Measurements from ENCODE around the gene HOXC12. TPM values are rescaled to one million over a fixed set of nuclear protein-coding genes. Genes with fewer than 3 reads are reported as not detected.

The HOXC12 gene
- total RNA-seq, 6 experiments from 2014 or later, result not detected

DNA sequence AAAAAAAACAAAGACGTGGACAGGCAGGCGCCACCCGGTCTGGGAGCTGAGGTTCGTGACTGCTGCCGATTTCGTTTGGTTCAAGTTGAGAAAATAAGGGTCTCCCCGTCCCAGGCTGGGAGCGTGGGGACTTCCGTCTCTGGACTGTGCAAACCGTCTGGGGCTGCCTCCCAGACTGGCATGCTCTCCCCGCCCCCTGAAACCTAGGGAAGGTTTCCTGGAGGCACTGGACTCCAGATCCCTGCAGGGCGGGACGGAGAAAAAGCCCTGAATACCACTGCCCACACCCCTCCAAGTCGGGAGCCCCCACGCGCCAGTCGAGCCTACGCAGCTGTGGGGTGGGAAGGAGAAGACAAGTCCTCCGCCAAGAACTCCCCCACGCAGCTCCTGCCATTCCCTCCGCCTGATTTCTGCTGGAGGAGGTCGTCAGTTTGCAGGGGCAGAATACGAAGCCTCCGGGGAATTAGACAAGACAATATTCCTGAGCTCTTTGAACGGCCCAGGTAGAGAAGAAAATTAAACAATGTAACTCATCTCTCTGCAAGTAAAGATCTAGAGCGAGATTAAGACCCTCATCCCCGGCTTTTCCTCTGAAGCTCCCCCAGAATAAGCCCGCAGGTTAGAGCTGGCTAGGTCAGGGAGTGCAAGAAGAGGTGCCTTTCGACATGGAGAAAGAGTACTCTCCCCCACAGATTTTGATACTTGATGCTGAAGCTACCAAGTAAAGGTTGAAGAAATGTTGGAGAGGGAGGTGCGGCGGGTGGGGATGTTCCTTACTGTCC, 26.5 kb upstream of the HOXC12 start:
- H3K4me1 Mint-ChIP-seq (ENCODE audit: low read depth), result no peaks in the 10 kb centered on the region
- H3K36me3 Mint-ChIP-seq (ENCODE audit: low read depth), result no peaks in the 10 kb centered on the region
- H3K27me3 Mint-ChIP-seq (ENCODE audit: insufficient read depth), result peaks cover 72% of the 10 kb centered on the region
- H3K27ac Mint-ChIP-seq, result no peak overlapping the region
- TF ChIP-seq, protein P1, sequence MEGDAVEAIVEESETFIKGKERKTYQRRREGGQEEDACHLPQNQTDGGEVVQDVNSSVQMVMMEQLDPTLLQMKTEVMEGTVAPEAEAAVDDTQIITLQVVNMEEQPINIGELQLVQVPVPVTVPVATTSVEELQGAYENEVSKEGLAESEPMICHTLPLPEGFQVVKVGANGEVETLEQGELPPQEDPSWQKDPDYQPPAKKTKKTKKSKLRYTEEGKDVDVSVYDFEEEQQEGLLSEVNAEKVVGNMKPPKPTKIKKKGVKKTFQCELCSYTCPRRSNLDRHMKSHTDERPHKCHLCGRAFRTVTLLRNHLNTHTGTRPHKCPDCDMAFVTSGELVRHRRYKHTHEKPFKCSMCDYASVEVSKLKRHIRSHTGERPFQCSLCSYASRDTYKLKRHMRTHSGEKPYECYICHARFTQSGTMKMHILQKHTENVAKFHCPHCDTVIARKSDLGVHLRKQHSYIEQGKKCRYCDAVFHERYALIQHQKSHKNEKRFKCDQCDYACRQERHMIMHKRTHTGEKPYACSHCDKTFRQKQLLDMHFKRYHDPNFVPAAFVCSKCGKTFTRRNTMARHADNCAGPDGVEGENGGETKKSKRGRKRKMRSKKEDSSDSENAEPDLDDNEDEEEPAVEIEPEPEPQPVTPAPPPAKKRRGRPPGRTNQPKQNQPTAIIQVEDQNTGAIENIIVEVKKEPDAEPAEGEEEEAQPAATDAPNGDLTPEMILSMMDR (IDR thresholded peaks at IDR 0.05), result no peak
- no peak for DNase-seq
- no peaks in the 10 kb centered on the region for H3K9me3 Mint-ChIP-seq
- H3K4me3 Mint-ChIP-seq, result no peak overlapping the region

DNA sequence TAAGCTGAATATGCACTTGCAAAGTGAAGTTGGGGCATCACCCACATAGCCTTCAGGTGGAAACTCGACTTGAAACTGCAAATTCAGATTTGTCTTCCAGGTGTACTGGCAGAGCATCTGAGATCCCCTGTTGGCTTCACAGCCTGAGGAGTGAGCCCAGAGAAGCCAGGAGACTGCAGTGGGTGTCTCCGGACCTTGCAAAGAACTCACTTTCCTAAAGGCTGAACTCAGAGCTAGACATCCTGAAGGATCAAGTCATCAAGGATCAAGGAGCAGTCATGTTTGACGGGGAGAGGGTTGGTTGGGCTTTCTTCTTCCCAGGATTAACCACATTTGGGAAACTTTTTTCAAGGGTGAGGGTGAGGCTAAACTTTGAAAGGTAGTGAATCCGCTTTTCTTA, 25.2 kb upstream of the HOXC12 start:
- no peak overlapping the region for H3K4me3 Mint-ChIP-seq
- peaks cover 76% of the 10 kb centered on the region for H3K27me3 Mint-ChIP-seq (ENCODE audit: insufficient read depth)
- no peaks in the 10 kb centered on the region for H3K36me3 Mint-ChIP-seq (ENCODE audit: low read depth)
- H3K4me1 Mint-ChIP-seq (ENCODE audit: low read depth), result no peaks in the 10 kb centered on the region
- no peaks in the 10 kb centered on the region for H3K9me3 Mint-ChIP-seq
- TF ChIP-seq, protein P1 (IDR thresholded peaks at IDR 0.05), result no peak
- DNase-seq, result no peak
- no peak overlapping the region for H3K27ac Mint-ChIP-seq

DNA sequence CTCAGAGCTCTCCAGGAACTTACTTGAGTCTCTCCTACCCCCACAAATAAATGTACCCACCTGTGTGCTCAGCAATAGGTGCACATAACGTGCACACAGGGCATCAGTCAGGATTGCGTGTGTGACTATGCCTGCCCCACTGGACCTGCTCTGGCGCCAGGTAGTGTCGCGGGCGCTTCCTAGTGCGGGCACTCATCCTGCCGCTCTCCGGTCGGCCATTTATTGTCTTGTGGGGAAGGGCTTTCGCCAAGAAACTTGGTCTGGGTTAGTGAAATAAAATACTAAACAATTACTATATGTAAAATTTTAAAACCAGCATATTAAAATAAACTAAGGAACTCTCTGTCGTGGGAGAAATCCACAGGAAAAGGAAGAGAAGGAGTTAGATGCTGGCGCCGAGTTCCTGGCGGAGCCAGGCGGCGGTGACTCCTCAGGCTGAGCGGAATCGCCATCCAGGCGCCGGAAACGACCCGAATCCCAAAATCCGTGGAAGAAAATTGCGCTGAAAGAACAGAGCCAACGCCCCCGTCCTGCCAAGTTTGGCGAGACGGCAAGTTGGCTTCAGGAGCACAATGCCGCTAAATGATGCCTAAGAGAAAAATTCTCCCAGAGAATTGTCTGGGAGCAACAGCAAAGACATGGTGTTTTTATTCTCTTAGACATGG, 24.0 kb upstream of the HOXC12 start:
- no peak overlapping the region for H3K27ac Mint-ChIP-seq
- H3K27me3 Mint-ChIP-seq (ENCODE audit: insufficient read depth), result peaks cover 86% of the 10 kb centered on the region

DNA sequence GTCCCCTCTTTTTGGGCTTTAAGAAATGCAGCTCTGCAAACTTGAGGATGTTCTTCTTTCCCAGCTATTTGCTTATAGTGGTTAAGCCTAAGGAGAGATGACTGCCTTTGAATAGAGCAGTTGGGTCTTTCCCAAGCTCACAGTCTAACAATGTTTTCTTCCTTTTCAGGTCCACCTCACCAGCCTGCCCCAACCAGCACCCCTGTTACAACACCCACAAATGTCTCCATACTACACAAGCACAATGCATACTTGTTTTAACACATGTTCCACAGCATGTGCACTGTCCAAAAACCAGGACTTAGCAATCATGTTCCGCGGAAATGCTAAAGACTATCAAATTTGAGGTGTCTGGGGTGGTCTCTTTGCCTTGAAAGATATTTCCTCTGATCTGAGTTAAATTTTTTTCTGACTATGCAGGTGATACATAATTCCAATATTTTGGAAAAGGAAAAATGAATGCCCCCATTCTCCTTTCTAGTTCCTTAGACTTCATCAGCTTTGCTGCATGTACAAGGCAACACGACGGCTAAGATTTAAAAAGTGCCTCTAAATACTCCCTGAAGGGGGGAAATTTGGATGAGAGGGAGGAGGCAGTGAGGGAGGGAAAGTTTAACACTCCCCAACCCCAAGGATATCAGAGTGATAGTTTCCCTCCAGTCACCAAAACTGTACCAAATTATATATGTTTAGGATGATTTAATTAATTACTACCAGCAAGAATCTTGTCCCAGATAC, 22.7 kb upstream of the HOXC12 start:
- H3K36me3 Mint-ChIP-seq (ENCODE audit: low read depth), result no peaks in the 10 kb centered on the region
- no peaks in the 10 kb centered on the region for H3K9me3 Mint-ChIP-seq
- no peak overlapping the region for H3K27ac Mint-ChIP-seq
- peaks cover 6% of the 10 kb centered on the region for H3K4me1 Mint-ChIP-seq (ENCODE audit: low read depth)
- TF ChIP-seq, protein P1 (IDR thresholded peaks at IDR 0.05), result no peak
- no peak for DNase-seq
- H3K4me3 Mint-ChIP-seq, result no peak overlapping the region
- peaks cover 85% of the 10 kb centered on the region for H3K27me3 Mint-ChIP-seq (ENCODE audit: insufficient read depth)

More for the DNA sequence above, 24.0 kb upstream of the HOXC12 start:
- Mint-ChIP-seq H3K36me3 (ENCODE audit: low read depth) (no peaks in the 10 kb centered on the region), H3K9me3 (no peaks in the 10 kb centered on the region), H3K4me3 (no peak overlapping the region), H3K4me1 (ENCODE audit: low read depth) (peaks cover 5% of the 10 kb centered on the region)
- TF ChIP-seq, protein P1 (IDR thresholded peaks at IDR 0.05), result no peak
- no peak for DNase-seq

DNA sequence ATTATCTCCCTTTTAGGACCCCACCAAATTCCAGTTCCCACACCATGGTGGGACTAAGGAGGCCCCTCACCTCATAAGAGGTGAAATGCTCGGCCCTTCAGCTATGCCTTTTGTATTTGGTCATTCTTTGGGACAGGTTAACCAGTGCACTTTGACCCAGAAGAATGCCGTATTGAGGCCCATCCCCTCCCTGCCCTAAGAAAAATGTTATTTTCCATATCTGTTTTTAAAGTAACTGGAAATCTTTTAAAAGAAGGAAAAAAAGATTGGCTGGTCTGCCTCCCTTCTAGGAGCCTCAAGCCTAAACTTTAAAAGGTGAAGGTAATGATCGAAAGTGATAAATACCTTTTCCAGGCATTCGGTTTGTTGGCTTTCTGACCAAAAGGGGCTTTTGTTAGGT, 21.8 kb upstream of the HOXC12 start:
- TF ChIP-seq, protein P1 (IDR thresholded peaks at IDR 0.05), result no peak
- no peak overlapping the region for H3K27ac Mint-ChIP-seq
- no peak overlapping the region for H3K4me3 Mint-ChIP-seq
- H3K27me3 Mint-ChIP-seq (ENCODE audit: insufficient read depth), result peaks cover 86% of the 10 kb centered on the region
- H3K36me3 Mint-ChIP-seq (ENCODE audit: low read depth), result no peaks in the 10 kb centered on the region
- peaks cover 6% of the 10 kb centered on the region for H3K4me1 Mint-ChIP-seq (ENCODE audit: low read depth)
- DNase-seq, result no peak
- no peaks in the 10 kb centered on the region for H3K9me3 Mint-ChIP-seq

All from HFFc6 (cell line).